Measurements from ENCODE around the gene ECEL1.
"Not testable (repeated sequence)": the region's sequence is repeated elsewhere in the genome, so short reads cannot be mapped to it uniquely, and the experiment has no call there.

ECEL1 gene

GRCh38 chr2:232434563-232435374, 52.9 kb downstream of the ECEL1 start:
- H3K27me3 ChIP-seq (ENCODE audit: control insufficient read depth in 1 of 2, insufficient read depth in 2 of 2, low read length in 2 of 2) = peaks cover 0 to 3% of the 10 kb centered on the region in 2 donors
- H3K27ac ChIP-seq (ENCODE audit: low read depth, low read length) = no peak overlapping the region

GRCh38 chr2:232434091-232434490, 53.5 kb downstream of the ECEL1 start:
- Histone ChIP-seq H3K9me3 (ENCODE audit: low read length) (no peaks in the 10 kb centered on the region), H3K36me3 (ENCODE audit: insufficient read depth, low read length) (no peaks in the 10 kb centered on the region), H3K27ac (ENCODE audit: low read depth, low read length) (no peak overlapping the region), H3K4me1 (ENCODE audit: insufficient read depth, low read length) (no peaks in the 10 kb centered on the region), H3K9ac (ENCODE audit: low read length) (no peak overlapping the region), H3K4me3 (ENCODE audit: low read depth in 1 of 2, low read length in 2 of 2) (no peak overlapping the region), H3K27me3 (ENCODE audit: control insufficient read depth in 1 of 2, insufficient read depth in 2 of 2, low read length in 2 of 2) (peaks cover 0 to 2% of the 10 kb centered on the region in 2 donors)

More at GRCh38 chr2:232434563-232435374, 52.9 kb downstream of the ECEL1 start:
- Histone ChIP-seq H3K9ac (ENCODE audit: low read length) (no peak overlapping the region), H3K9me3 (ENCODE audit: low read length) (no peaks in the 10 kb centered on the region), H3K36me3 (ENCODE audit: insufficient read depth, low read length) (no peaks in the 10 kb centered on the region), H3K4me3 (ENCODE audit: low read depth in 1 of 2, low read length in 2 of 2) (no peak overlapping the region), H3K4me1 (ENCODE audit: insufficient read depth, low read length) (no peaks in the 10 kb centered on the region)

GRCh38 chr2:232433622-232434021, 54.0 kb downstream of the ECEL1 start:
- H3K36me3 ChIP-seq (ENCODE audit: insufficient read depth, low read length); H3K9ac ChIP-seq (ENCODE audit: low read length); H3K27ac ChIP-seq (ENCODE audit: low read depth, low read length); H3K27me3 ChIP-seq (ENCODE audit: control insufficient read depth in 1 of 2, insufficient read depth in 2 of 2, low read length in 2 of 2); H3K4me3 ChIP-seq (ENCODE audit: low read depth in 1 of 2, low read length in 2 of 2); H3K4me1 ChIP-seq (ENCODE audit: insufficient read depth, low read length); H3K9me3 ChIP-seq (ENCODE audit: low read length): not testable (repeated sequence)

GRCh38 chr2:232432598-232433184, 54.9 kb downstream of the ECEL1 start:
- Histone ChIP-seq H3K9ac (ENCODE audit: low read length) (no peak overlapping the region), H3K4me3 (ENCODE audit: low read depth in 1 of 2, low read length in 2 of 2) (no peak overlapping the region), H3K27ac (ENCODE audit: low read depth, low read length) (no peak overlapping the region), H3K27me3 (ENCODE audit: control insufficient read depth in 1 of 2, insufficient read depth in 2 of 2, low read length in 2 of 2) (no peaks in the 10 kb centered on the region), H3K4me1 (ENCODE audit: insufficient read depth, low read length) (no peaks in the 10 kb centered on the region), H3K9me3 (ENCODE audit: low read length) (no peaks in the 10 kb centered on the region), H3K36me3 (ENCODE audit: insufficient read depth, low read length) (no peaks in the 10 kb centered on the region)

- H3K4me3 ChIP-seq (ENCODE audit: low read depth in 1 of 2, low read length in 2 of 2) = no peak overlapping the region
- no peak overlapping the region for H3K27ac ChIP-seq (ENCODE audit: low read depth, low read length)
- no peaks in the 10 kb centered on the region for H3K36me3 ChIP-seq (ENCODE audit: insufficient read depth, low read length)
- H3K9me3 ChIP-seq (ENCODE audit: low read length) = no peaks in the 10 kb centered on the region
- H3K4me1 ChIP-seq (ENCODE audit: insufficient read depth, low read length) = no peaks in the 10 kb centered on the region
- no peak overlapping the region for H3K9ac ChIP-seq (ENCODE audit: low read length)
- no peaks in the 10 kb centered on the region for H3K27me3 ChIP-seq (ENCODE audit: control insufficient read depth in 1 of 2, insufficient read depth in 2 of 2, low read length in 2 of 2)
Observed at GRCh38 chr2:232431705-232432590, 55.7 kb downstream of the ECEL1 start.

Data from muscle layer of colon (tissue), 2 donors.